SH-SY5Y (cell line): ENCODE measurements around the gene S1PR2.

Experiments used
- GATA2 ChIP-seq: IDR thresholded peaks from 2 replicates; pipeline ENCODE4 v1.6.1; 2011; ENCODE audit warnings: mild to moderate bottlenecking, low read depth, low read length
- GATA3 ChIP-seq: IDR thresholded peaks from 2 replicates; pipeline ENCODE4 v1.6.1; 2011; ENCODE audit warnings: low read depth, mild to moderate bottlenecking, low read length, moderate library complexity

Gene S1PR2, protein sequence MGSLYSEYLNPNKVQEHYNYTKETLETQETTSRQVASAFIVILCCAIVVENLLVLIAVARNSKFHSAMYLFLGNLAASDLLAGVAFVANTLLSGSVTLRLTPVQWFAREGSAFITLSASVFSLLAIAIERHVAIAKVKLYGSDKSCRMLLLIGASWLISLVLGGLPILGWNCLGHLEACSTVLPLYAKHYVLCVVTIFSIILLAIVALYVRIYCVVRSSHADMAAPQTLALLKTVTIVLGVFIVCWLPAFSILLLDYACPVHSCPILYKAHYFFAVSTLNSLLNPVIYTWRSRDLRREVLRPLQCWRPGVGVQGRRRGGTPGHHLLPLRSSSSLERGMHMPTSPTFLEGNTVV

DNA sequence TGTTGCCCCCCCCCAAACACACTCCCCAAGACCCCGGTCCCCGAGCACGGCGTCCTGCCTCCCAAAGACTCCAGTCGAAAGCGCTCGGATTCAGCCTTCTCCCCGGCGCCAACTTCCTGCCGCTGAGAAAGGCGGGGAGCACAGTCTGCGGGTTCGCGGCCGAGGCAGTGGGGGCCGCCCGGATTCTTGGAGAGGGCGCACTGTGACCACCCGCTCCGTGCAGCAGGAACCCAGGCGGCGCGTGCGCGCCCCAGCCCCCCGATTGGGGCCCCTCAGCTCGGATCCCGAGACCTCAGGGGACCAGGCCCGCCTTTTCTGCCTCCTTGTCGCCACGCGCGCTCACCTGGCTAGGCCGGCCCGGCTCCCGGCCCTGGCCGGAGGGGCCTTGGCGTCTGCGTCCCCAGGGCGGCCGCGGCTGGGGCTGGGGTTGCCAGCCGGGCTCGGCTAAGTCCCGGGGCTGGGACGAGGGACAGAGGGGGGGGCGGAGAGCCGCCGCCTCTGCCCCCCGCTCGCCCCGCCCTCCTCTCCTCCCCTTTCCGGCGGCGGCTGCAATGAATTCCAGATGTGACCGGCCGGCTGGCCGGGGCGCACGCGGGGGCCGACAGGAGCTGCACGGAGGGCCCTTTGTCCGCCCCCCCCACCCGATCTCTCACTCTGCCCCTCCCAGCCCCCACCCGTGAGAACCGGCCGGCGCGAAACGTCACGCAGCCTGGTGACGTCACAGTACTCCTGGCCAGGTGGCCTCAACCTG lies at the start of gene S1PR2:
Gene S1PR2, minus strand, starts transcription at position 471 of the 751 bp plus-strand sequence. CDS start 6,426 bp downstream, outside the sequence.
- no peak for TF ChIP-seq GATA2
- TF ChIP-seq GATA3: no peak

DNA sequence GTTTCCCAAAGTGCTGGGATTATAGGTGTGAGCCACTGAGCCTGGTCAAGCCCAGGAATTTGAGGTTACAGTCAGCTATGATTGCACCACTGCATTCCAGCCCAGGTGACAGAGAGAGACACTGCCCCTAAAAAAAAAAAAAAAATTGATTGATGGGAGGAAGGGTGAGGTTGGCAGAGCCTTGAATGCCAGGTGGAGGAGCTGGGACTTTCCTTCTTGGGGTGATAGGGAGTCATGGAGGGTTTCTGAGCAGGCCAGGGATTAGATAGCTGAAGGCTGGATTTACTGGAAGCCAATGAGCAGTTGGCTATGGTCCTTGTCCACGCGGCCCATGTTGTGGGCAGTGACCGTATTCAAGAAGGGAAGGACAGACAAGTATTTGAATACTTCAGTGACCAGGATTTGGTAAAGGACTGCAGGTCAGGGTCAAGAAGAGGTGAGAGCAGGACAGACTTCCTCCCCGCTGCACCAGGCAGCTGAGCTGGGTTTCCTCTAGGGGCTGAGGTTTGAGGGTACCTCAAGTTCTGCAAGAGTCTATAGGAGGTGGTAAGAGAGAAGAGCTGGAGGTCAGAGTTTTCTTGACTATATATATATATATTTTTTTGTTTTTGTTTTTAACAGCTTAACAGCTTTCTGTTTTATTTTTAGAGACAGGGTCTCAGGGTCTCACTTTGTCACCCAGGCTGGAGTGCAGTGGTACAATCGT lies 48.8 kb upstream of the S1PR2 start:
- TF ChIP-seq GATA3: no peak
- no peak for TF ChIP-seq GATA2

DNA sequence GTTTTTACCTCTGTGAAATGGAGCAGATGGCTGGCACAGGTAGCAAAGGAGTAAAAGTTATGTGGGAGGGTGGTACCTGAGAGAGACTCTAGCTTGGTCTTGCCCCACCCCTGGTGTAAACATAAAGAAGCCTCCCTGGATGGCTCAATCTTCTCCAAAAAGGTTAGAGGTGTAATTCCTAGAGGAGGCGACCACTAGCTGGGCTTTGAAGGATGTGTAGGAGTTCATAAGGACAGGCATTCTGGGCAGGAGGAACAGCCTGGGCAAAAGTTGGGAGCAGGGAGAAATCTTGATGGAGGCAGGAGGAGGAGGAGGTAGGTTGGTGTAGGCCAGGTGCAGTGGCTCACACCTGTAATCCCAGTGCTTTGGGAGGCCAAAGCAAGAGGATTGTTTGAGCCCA lies 47.8 kb upstream of the S1PR2 start:
- TF ChIP-seq GATA3 (no peak), GATA2 (no peak)

DNA sequence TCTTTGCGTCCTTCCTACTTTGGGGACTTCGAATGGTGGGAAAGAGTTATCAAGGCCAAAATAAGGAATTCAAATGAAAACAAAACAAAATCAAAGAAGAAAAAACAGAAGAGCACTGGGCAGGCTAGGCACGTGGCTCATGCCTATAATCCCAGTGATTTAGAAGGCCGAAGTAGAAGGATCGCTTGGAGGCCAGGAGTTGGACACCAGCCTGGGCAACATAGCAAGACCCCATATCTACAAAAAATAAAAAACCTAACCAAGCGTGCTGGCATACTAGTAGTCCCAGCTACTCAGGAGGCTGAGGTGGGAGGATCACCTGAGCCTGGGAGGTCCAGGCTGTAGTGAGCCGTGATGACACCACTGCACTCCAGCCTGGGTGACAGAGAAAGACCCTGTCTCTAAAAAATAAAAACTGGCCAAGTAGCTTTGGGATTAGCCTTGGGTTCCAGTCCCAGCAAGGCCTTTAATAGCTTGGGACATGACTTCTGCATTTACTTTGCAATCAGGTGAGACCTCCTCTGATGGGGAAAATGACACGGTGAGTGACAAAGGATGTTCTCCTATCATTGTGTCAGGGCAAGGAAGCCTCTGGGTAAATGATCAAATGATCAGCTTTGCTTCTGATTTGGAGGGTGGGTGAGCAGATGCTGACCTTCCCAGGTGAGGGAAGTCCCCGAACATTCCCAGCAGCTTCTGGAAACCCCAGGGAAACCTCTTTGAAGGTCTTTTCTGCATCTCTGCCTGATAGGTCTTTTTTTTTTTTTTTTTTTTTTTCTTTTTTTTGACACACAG lies 46.9 kb upstream of the S1PR2 start:
- no peak for TF ChIP-seq GATA3
- no peak for TF ChIP-seq GATA2

DNA sequence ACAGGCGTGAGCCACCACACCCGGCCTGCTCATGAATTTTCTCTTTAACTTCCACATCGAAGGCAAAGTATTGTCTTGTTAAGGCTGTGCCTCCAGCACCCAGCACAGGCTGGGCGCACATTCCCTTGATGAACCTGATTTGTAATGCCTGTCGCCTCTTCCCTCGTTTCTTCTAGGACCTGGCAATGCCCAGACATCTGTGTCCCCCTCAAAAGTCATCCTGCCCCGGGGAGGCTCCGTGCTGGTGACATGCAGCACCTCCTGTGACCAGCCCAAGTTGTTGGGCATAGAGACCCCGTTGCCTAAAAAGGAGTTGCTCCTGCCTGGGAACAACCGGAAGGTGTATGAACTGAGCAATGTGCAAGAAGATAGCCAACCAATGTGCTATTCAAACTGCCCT lies 43.5 kb upstream of the S1PR2 start:
- TF ChIP-seq GATA2 (no peak), GATA3 (no peak)

DNA sequence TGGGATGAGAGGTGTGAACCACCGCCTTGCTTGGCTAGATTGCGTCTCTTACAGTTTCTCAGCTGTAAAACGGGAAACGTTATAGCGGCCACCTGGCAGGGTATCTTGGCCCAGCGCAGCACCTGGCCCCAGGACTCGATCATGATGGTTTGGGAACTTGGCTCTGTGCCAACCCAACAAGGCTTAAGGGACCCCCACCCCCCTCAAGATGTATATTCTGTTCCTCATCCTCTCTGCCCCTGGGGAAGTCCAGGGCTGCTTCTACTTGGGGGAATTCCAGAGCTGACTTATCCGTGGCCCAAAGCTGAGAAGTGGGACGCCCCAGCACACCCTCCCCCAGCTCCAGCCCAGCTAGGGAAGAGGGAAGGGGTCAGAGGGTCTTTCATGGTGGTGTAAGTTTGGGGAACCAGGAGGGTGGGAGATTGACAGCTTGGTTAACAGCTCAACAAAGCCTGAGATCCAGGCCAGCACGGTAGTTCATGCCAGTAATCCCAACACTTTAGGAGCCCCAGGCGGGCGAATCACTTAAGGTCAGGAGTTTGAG lies 40.5 kb upstream of the S1PR2 start:
- no peak for TF ChIP-seq GATA3
- TF ChIP-seq GATA2: no peak

DNA sequence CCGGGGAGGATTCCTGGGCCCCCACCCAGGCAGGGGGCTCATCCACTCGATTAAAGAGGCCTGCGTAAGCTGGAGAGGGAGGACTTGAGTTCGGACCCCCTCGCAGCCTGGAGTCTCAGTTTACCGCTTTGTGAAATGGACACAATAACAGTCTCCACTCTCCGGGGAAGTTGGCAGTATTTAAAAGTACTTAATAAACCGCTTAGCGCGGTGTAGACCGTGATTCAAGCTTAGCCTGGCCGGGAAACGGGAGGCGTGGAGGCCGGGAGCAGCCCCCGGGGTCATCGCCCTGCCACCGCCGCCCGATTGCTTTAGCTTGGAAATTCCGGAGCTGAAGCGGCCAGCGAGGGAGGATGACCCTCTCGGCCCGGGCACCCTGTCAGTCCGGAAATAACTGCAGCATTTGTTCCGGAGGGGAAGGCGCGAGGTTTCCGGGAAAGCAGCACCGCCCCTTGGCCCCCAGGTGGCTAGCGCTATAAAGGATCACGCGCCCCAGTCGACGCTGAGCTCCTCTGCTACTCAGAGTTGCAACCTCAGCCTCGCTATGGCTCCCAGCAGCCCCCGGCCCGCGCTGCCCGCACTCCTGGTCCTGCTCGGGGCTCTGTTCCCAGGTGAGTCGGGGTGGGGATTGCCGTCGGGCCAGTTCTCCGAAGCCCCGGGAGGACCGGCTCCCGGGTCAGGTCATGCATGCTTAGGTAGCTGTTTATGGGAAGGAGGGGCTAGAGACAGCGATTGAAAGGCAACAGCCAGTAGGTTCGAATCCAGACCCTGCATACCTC lies 39.7 kb upstream of the S1PR2 start, which contains the start of gene ICAM1:
Gene ICAM1, plus strand, starts transcription at position 505 of the 779 bp plus-strand sequence. Its CDS starts 40 bp downstream, at position 545.
- TF ChIP-seq GATA2 (no peak), GATA3 (no peak)

DNA sequence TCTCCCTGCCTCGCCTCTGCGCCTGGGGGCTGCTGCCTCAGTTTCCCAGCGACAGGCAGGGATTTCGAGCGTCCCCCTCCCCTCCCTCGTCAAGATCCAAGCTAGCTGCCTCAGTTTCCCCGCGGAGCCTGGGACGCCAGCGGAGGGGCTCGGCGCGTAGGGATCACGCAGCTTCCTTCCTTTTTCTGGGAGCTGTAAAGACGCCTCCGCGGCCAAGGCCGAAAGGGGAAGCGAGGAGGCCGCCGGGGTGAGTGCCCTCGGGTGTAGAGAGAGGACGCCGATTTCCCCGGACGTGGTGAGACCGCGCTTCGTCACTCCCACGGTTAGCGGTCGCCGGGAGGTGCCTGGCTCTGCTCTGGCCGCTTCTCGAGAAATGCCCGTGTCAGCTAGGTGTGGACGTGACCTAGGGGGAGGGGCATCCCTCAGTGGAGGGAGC lies 39.1 kb upstream of the S1PR2 start:
- no peak for TF ChIP-seq GATA2
- no peak for TF ChIP-seq GATA3

DNA sequence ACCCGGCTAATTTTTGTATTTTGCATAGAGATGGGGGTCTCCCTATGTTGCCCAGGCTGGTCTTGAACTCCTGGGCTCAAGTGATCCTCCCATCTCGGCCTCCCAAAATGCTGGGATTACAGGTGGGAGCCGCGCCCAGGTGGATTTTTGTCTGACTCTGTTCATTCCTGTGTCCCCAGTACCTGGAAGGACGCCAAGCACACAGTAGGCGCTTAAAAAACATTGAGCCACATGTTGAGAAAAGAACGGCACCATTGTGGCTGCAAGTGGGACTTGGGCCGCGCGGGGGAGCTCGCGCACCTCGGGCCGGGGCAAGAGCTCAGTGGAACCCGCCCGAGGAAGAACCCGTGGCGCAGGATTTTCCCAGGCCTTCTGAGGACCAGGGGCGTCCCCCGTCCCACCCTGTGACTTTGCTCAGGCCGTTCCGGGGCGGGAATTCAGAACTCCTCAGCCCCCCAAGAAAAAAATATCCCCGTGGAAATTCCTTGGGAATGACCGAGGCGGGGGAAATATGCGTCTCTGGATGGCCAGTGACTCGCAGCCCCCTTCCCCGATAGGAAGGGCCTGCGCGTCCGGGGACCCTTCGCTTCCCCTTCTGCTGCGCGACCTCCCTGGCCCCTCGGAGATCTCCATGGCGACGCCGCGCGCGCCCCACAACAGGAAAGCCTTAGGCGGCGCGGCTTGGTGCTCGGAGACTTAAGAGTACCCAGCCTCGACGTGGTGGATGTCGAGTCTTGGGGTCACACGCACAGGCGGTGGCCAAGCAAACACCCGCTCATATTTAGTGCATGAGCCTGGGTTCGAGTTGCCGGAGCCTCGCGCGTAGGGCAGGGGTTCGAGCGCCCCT lies 38.4 kb upstream of the S1PR2 start:
- TF ChIP-seq GATA3 (no peak), GATA2 (no peak)

DNA sequence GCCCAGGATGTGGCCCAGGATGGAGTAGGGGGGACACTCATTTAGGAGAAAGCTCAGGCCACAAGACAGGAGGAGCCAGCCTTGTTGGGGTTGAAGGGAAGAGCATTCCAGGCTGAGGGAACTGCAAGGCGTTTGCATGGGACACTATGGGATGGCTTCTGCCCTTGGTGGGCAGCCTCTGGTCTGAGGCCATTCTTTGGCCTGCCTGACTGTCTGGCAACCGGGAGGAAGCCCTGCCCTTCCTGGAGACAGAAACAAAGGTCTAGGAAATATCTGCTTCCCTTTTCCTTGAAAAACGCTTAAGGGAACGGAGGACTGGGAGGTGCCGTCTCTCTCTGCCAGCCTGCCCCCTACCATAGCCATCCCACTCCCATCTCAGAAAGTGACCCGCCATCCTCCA lies 36.9 kb upstream of the S1PR2 start:
- TF ChIP-seq GATA3: no peak
- no peak for TF ChIP-seq GATA2

DNA sequence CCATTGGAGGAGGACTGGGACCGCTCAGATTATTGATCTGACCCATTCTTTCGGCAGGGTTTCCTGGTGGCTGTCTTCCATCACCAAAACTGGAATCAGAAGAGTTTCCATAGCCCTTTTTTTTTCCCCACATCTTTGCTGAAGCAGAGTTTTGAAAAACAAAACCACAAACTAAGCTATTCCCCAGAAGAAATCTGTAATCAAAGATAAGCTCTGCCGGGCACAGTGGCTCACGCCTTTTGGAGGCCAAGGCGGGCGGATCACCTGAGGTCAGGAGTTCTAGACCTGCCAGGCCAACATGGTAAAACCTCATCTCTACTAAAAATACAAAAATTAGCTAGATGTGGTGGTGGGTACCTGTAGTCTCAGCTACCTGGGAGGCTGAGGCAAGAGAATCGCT lies 35.6 kb upstream of the S1PR2 start:
- no peak for TF ChIP-seq GATA2
- no peak for TF ChIP-seq GATA3

DNA sequence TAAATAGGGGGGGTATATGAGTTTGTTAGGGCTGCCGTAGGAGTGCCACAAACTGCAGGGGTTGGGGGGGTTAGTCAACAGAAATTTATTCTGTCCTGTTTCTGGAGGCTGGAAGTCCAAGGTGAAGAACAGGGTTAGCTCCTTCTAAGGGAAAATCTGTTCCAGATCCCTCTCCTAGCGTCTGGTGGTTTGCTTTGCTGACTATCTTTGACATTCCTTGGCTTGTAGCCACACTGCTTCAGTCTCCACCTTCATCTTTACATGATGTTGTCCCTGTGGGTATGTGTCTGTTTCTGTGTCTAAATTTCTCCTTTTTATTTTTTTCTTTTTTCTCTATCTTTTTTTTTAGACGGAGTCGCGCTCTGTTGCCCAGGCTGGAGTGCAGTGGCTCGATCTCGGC lies 31.6 kb upstream of the S1PR2 start:
- no peak for TF ChIP-seq GATA2
- TF ChIP-seq GATA3: no peak

DNA sequence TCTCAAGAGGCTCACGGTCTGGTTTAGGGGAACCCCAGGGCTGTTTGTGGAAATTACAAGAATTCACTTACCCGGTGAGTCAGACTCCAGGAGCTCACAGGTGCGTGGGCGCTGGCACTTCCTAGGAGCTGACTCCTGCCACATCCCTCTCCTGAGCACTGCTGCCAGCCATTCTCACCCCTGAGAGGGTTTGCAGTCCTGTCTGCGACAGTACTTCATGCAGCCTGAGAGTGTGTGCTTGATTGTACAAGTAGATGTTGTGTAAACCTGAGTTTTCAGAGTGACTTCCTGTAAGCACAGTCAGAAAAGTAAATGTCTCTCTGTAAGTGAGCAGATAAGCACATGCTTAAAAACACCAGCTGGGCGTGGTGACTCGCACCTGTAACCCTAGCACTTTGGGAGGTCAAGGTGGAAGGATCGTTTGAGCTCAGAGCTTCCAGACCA lies 29.0 kb upstream of the S1PR2 start:
- no peak for TF ChIP-seq GATA3
- TF ChIP-seq GATA2: no peak
